Measurements from ENCODE around the gene HOXB3.
A peak's percentile ranks its signal among the peaks of the same experiment; 100 is the strongest.

HOXB3 gene

GRCh38 chr17:48589831-48590606 lies at the start of gene HOXB3:
HOXB3 (minus strand) TSS chr17:48590241; CDS start chr17:48552474, 37,767 bp downstream.
- DNase-seq: no peak

GRCh38 chr17:48639136-48639535 lies 49.1 kb upstream of the HOXB3 start:
- no peak for DNase-seq

GRCh38 chr17:48637323-48638260 lies 47.6 kb upstream of the HOXB3 start:
- DNase-seq: no peak

GRCh38 chr17:48636177-48637018 lies 46.4 kb upstream of the HOXB3 start:
- DNase-seq: peak; percentile 67

GRCh38 chr17:48634493-48635208 lies 44.6 kb upstream of the HOXB3 start:
- DNase-seq: no peak

GRCh38 chr17:48633266-48633677 lies 43.2 kb upstream of the HOXB3 start:
- no peak for DNase-seq

GRCh38 chr17:48632579-48633265 lies 42.7 kb upstream of the HOXB3 start:
- no peak for DNase-seq

- DNase-seq: no peak
Observed at GRCh38 chr17:48631693-48632578, 41.9 kb upstream of the HOXB3 start.

- peak; percentile 18 for DNase-seq
Observed at GRCh38 chr17:48630925-48631692, 41.1 kb upstream of the HOXB3 start.

- peak; percentile 13 for DNase-seq
Observed at GRCh38 chr17:48630009-48630924, 40.2 kb upstream of the HOXB3 start.

- no peak for DNase-seq
Observed at GRCh38 chr17:48629411-48629759, 39.3 kb upstream of the HOXB3 start.

GRCh38 chr17:48628649-48629410 lies 38.8 kb upstream of the HOXB3 start:
- no peak for DNase-seq

- DNase-seq: no peak
Observed at GRCh38 chr17:48627623-48628521, 37.8 kb upstream of the HOXB3 start.

GRCh38 chr17:48627118-48627597 lies 37.1 kb upstream of the HOXB3 start:
- DNase-seq: no peak

- DNase-seq: no peak
Observed at GRCh38 chr17:48626245-48627117, 36.4 kb upstream of the HOXB3 start, which contains the start of gene HOXB9. HOXB9 (minus strand) TSS chr17:48626358; CDS start chr17:48626269, 89 bp downstream.
